Stimulated activated CD4-positive, alpha-beta T cell treated with anti-CD3 and anti-CD28 coated beads, Interleukin-1b, Interleukin-23, amount 100 ng/mL, for 24 hours (primary cell): ENCODE results near the gene IL23R.

Experiments used
- DNase-seq, 4 experiments: peaks; one replicate each; pipeline ENCODE4 v3.0.0-alpha.2; 2020; ENCODE audit warnings: low read depth in 4 of 4, low spot score in 1 of 4

Gene IL23R

GRCh38 chr1:67294836-67295617 is 128.8 kb downstream of the IL23R start:
- DNase-seq = no peak

GRCh38 chr1:67298762-67299161 is 132.5 kb downstream of the IL23R start:
- no peak for DNase-seq

- DNase-seq = no peak
Measured at GRCh38 chr1:67299296-67299695, 133.0 kb downstream of the IL23R start.

GRCh38 chr1:67300561-67300960 is 134.3 kb downstream of the IL23R start:
- no peak for DNase-seq

- DNase-seq = no peak
Measured at GRCh38 chr1:67304023-67304422, 137.8 kb downstream of the IL23R start.

- no peak for DNase-seq
Measured at GRCh38 chr1:67306547-67306946, 140.3 kb downstream of the IL23R start.

GRCh38 chr1:67307251-67308060 is 141.2 kb downstream of the IL23R start, which contains the start of gene IL12RB2:
TSS of gene IL12RB2 (plus strand) at chr1:67307873. CDS start at chr1:67320369, 12,496 bp downstream.
- DNase-seq = peak in 3 of 4 experiments; percentile 29 to 49 (median 44)

- peak in 1 of 4 experiments; percentile 8 for DNase-seq
Measured at GRCh38 chr1:67308136-67308535, 141.9 kb downstream of the IL23R start.
